IPS-18c (cell line): ENCODE measurements around the gene RAB44.
"Not testable (repeated sequence)": the region's sequence is repeated elsewhere in the genome, so short reads cannot be mapped to it uniquely, and the experiment has no call there.

Source experiments
- H3K4me3 ChIP-seq: 2 replicates; pipeline ENCODE4 v1.7.0; 2013; ENCODE audit warnings: low read depth, mild to moderate bottlenecking, low read length, moderate library complexity; ENCODE audit not compliant: insufficient read depth
- H3K9me3 ChIP-seq: one replicate; pipeline ENCODE4 v1.6.1; 2013; ENCODE audit warnings: mild to moderate bottlenecking, low read length, moderate library complexity; ENCODE audit not compliant: control insufficient read depth, insufficient read depth

The RAB44 gene

DNA sequence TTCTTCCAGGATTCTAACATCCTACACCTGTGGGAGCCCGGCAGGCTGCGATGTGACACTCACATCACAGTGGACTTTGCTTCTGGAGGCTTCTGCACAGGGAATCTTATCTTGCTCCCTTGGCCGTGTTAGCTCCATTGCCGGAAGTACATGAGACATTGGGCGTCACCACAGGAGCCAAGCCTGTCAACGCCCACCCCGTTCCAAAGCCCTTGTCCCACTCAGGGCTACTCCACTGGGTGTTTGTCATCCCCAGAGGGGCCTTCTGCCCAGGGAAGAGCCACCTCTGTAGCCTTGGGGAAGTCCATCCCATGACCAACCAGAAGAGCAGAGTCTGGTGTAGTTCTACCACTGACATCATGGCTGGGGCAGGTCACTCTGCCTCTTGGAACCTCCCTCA is 1.7 kb downstream of the RAB44 start:
- no peak overlapping the region for H3K4me3 ChIP-seq
- no peaks in the 10 kb centered on the region for H3K9me3 ChIP-seq

GRCh38 chr6:36700071-36700812 is 2.6 kb downstream of the RAB44 start:
- H3K9me3 ChIP-seq: no peaks in the 10 kb centered on the region
- H3K4me3 ChIP-seq: no peak overlapping the region

DNA sequence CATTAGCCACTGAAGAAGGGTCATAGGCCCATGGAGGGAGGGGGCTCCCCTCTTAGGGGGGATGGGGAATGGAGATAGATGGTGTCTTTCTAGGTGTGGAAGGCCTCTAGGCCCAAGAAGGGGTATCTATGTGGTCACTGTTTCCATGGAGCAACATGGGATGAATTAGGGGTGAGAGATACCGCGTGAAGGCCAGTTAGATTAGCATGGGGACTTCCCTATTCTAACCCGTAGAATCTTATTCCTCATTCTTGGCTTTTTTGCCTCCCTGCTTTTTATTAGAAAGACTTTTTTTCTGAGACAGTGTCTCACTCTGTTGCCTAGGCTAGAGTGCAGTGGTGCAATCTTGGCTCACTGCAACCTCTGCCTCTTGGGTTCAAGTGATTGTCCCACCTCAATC is 3.2 kb downstream of the RAB44 start:
- H3K4me3 ChIP-seq: no peak overlapping the region

GRCh38 chr6:36701401-36701991 is 3.9 kb downstream of the RAB44 start:
- H3K9me3 ChIP-seq: no peaks in the 10 kb centered on the region
- H3K4me3 ChIP-seq: no peak overlapping the region

More for the DNA sequence above, 3.2 kb downstream of the RAB44 start:
- H3K9me3 ChIP-seq: no peaks in the 10 kb centered on the region

DNA sequence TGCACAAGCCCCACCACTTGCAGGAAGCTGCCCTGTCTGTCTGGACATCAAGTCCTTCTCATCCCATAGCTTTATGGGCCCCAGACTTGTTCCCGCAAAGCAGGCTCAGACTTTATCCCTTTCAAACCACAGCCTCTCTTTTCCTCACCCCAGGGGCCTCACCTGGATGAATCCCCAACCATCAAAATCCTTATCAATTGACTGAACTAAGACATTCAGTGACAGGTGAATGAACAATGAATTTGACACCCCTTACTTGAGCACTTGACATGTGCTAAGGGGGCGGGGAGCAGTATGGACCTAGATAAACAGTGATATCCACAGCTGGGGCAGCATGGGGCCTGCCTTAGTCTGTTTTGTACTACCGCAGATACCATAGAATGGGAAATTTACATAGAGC is 5.0 kb downstream of the RAB44 start:
- no peaks in the 10 kb centered on the region for H3K9me3 ChIP-seq
- no peak overlapping the region for H3K4me3 ChIP-seq

GRCh38 chr6:36703081-36703606 is 5.5 kb downstream of the RAB44 start:
- H3K9me3 ChIP-seq: no peaks in the 10 kb centered on the region
- H3K4me3 ChIP-seq: no peak overlapping the region

DNA sequence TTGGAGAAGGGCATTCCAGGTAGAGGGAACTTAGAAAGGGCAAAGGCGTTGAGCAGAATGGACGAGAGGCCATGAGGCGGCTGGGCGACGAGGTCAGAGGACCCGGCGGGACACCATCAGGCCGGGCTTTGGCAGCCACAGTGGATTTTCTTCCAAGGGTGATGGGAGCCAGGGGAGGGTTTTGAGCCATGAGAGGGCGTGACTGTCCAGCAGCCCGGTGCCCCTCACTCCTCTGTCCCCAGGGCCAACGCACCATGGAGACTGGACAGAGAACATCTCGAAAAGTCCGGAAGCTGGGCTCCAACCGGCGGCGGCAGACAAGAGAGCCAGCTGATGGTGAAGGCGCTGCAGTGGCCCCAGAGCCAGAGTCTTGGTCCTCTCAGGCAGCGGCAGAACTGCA is 6.4 kb downstream of the RAB44 start:
- no peaks in the 10 kb centered on the region for H3K9me3 ChIP-seq
- H3K4me3 ChIP-seq: no peak overlapping the region

GRCh38 chr6:36704961-36705577 is 7.4 kb downstream of the RAB44 start:
- not testable (repeated sequence) for H3K4me3 ChIP-seq, H3K9me3 ChIP-seq

DNA sequence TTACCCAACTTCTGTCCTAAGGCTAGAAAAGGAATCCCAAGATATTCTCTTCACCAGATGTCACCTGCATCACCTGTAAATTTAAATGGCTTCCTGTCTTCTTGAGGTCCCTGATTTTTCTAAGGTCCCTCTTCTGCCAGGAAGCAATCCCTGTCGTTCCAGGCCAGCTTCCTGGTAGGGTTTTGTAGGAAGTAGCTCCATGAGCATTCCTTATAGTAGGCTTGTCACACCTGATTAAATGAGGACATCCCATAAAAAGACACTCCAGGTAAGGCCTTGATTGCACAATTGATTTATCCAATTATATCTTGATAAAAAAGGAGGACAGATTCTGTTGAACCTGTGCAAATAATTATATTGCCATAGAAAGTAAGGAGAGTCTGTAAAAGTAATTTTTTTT is 8.7 kb downstream of the RAB44 start:
- no peaks in the 10 kb centered on the region for H3K9me3 ChIP-seq
- no peak overlapping the region for H3K4me3 ChIP-seq

DNA sequence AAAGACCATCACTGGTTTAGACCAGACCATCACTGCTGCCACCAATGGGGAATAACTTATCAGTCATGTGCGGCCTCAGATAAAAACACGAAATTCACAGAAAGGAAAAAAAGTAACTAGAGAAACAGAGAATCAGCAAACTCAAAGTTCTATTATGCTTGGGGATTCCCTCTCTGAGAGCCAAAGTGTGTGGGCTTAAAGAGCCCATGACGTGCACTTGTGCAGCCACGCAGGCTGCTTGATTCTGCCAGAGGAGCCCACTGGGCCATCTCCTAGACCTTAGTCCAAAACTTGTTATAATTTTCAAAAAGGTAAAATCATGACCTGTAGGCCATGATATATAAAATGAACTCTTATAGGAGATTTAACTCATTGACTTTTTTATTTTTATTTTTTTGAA is 15.2 kb downstream of the RAB44 start:
- H3K4me3 ChIP-seq: no peak overlapping the region
- no peaks in the 10 kb centered on the region for H3K9me3 ChIP-seq

DNA sequence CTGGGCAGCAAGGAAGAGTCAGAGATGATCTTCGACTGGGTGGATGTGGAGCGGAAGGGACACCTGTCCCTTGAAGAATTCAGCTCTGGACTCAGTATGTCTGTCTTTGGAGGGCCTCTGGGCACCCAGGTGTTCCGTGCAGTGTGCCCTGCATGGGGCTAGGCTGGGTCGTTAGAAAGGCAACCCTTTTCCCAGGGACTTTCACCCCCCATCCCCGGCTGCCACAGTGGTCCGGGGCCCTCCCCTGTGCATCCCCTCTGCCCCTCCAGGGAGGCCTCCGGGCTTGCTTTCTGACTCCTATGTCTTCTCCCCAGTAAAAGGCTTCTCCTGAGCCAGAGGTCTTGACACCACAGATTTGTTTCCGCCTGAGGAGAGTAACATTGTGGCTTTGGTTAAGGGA is 16.2 kb downstream of the RAB44 start:
- H3K9me3 ChIP-seq: no peaks in the 10 kb centered on the region
- no peak overlapping the region for H3K4me3 ChIP-seq

DNA sequence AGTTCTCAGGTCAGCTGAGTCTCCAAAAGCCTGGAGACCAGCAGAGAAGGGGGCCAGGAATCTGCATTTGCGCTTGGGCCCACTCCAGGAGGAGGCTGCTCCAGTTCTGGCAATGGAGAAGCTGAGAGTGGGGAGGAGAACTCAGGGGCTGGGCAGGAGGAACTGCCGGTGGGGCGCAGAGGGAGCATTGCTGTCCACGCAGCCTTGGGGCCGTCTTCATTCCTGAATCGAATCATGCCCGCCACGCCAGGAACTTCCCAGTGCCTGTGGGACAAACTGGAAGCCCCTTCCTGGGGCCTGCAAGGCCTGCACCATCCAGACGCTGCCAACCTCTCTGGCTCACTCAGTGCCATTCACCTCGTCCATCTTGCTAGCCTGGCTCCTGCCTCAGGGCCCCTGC is 16.9 kb downstream of the RAB44 start:
- Histone ChIP-seq H3K4me3 (no peak overlapping the region), H3K9me3 (no peaks in the 10 kb centered on the region)

- Histone ChIP-seq H3K4me3 (no peak overlapping the region), H3K9me3 (no peaks in the 10 kb centered on the region)
These were observed 17.8 kb downstream of the RAB44 start for GRCh38 chr6:36715469-36715868.

DNA sequence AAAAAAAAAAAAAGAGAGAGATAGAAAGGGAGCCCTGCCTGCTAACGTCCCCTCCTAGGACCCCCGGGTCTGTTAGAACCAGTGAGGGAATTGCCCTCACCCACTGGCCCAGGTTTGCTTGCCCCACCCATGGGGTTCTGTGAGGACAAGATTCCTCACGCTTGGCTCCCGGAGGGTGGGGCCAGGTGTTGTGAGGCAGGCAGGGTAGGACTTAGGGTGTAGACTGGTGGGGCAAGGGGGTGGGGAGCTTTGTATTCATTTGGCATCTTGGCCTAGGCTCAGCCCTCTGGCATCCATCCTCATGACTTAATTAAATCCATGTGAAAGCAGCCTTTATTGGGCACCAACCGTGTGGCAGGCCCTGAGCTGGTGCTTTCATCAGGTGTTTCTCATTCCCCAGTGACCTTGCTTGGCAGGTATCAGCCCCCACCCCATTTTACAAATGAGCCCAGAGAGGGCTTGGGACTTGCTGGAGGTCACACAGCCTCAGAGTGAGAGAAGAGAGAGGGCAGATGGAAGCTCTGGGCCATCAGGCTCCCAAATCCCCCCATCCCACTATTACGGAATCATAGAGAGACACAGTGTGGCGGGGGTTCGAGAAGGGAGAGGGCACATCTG is 19.0 kb downstream of the RAB44 start:
- Histone ChIP-seq H3K9me3 (no peaks in the 10 kb centered on the region), H3K4me3 (no peak overlapping the region)

- no peaks in the 10 kb centered on the region for H3K9me3 ChIP-seq
- H3K4me3 ChIP-seq: no peak overlapping the region
These were observed 19.7 kb downstream of the RAB44 start for GRCh38 chr6:36717231-36717825.

- H3K4me3 ChIP-seq: no peak overlapping the region; the same call in 1 of the 2 replicates
These were observed 20.4 kb downstream of the RAB44 start for GRCh38 chr6:36717871-36718540.

GRCh38 chr6:36718560-36718959 is 20.9 kb downstream of the RAB44 start:
- H3K9me3 ChIP-seq: no peaks in the 10 kb centered on the region
- peak overlapping the region; percentile 9; the same call in 1 of the 2 replicates for H3K4me3 ChIP-seq

More at GRCh38 chr6:36717871-36718540, 20.4 kb downstream of the RAB44 start:
- H3K9me3 ChIP-seq: no peaks in the 10 kb centered on the region
